Activated T-cell treated with anti-CD3 and anti-CD28 coated beads, Interleukin-2, amount 50 U/mL, for 24 hours (primary cell): ENCODE measurements around the gene CES5A.
"Not testable (repeated sequence)": the region's sequence is repeated elsewhere in the genome, so short reads cannot be mapped to it uniquely, and the experiment has no call there.

Experiments
- DNase-seq: peaks from one replicate; pipeline ENCODE4 v3.0.0-alpha.2; 2020
- H3K27ac Mint-ChIP-seq: 2 replicates; pipeline ENCODE4 v1.8.0; 2020; ENCODE audit warnings: mild to moderate bottlenecking, mixed read lengths
- H3K27me3 Mint-ChIP-seq: 2 replicates; pipeline ENCODE4 v1.8.0; 2020; ENCODE audit warnings: mixed read lengths
- H3K36me3 Mint-ChIP-seq: 2 replicates; pipeline ENCODE4 v1.8.0; 2020; ENCODE audit warnings: low read depth, mixed read lengths
- H3K4me1 Mint-ChIP-seq: 2 replicates; pipeline ENCODE4 v1.8.0; 2020; ENCODE audit warnings: low read depth, mixed read lengths
- H3K4me3 Mint-ChIP-seq: 2 replicates; pipeline ENCODE4 v1.8.0; 2020; ENCODE audit warnings: mild to moderate bottlenecking, moderate library complexity, mixed read lengths
- H3K9me3 Mint-ChIP-seq: 2 replicates; pipeline ENCODE4 v1.8.0; 2020; ENCODE audit warnings: mixed read lengths

The CES5A gene

DNA sequence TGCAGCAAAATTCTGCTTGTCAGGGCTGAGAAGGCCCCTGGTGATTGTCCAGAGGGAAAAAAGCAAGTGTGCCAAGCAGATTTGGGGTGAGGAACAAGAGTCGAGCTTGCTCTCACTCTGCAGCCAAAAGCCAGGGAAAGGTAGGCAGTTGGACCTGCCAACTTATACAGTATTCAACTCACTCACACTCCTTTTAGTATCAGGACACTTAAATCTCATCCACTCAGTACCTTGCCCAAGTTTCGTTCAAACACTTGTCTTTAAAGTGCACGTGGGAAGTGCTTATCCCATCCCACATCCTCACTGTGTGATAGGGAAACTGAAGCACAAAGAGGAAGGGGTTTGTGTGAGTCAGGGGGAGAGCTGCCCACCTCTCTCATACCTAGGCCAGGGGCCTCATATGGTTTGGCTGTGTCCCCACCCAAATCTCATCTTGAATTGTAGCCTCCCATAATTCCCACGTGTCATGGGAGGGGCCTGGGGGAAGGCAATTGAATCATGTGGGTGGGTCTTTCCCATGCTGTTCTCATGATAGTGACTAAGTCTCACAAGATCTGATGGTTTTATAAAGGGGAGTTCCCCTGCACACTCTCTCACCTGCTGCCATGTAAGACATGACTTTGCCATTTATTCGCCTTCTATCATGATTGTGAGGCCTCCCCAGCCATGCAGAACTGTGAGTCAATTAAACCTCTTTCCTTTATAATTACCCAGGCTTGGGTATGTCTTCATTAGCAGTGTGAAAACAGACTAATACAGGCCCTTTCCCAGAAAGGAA, 25.6 kb upstream of the CES5A start:
- H3K9me3 Mint-ChIP-seq, result peaks cover 21% of the 10 kb centered on the region
- H3K4me1 Mint-ChIP-seq, result peaks cover 18% of the 10 kb centered on the region
- no peaks in the 10 kb centered on the region for H3K36me3 Mint-ChIP-seq
- H3K4me3 Mint-ChIP-seq, result no peak overlapping the region
- H3K27ac Mint-ChIP-seq, result no peak overlapping the region
- peaks cover 17% of the 10 kb centered on the region for H3K27me3 Mint-ChIP-seq
- no peak for DNase-seq

GRCh38 chr16:55899857-55900256, 24.7 kb upstream of the CES5A start:
- peaks cover 12% of the 10 kb centered on the region for H3K27me3 Mint-ChIP-seq
- no peak overlapping the region for H3K27ac Mint-ChIP-seq
- DNase-seq, result no peak
- peaks cover 18% of the 10 kb centered on the region for H3K4me1 Mint-ChIP-seq
- H3K4me3 Mint-ChIP-seq, result no peak overlapping the region
- H3K9me3 Mint-ChIP-seq, result peaks cover 25% of the 10 kb centered on the region
- H3K36me3 Mint-ChIP-seq, result no peaks in the 10 kb centered on the region

DNA sequence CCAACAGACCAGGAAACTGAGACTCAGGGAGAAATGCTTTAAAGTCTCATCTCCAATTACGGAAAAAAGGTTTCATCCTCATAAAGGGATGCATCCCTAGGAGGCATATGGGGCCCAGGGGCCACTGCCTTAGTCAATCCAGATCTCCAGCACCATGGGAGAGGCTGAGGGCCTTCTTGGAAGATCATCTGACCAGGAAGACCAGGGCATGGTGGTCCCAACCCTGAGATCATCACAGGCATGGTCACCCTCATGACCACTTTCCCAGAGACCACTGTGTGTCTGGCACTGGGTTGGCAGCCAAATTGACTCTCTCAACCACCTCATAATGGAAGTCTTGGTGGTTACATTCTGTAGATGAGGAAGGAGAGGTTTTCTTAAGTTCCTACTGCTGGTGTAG, 23.4 kb upstream of the CES5A start:
- Mint-ChIP-seq H3K36me3 (no peaks in the 10 kb centered on the region), H3K9me3 (peaks cover 16% of the 10 kb centered on the region), H3K4me1 (peaks cover 18% of the 10 kb centered on the region), H3K4me3 (no peak overlapping the region), H3K27ac (no peak overlapping the region), H3K27me3 (peaks cover 12% of the 10 kb centered on the region)
- DNase-seq, result no peak

GRCh38 chr16:55892821-55893220, 17.6 kb upstream of the CES5A start:
- DNase-seq, result no peak
- Mint-ChIP-seq H3K9me3 (peaks cover 39% of the 10 kb centered on the region), H3K4me1 (no peaks in the 10 kb centered on the region), H3K27ac (no peak overlapping the region), H3K4me3 (no peak overlapping the region), H3K36me3 (no peaks in the 10 kb centered on the region), H3K27me3 (peaks cover 1% of the 10 kb centered on the region)

- Mint-ChIP-seq H3K9me3 (peaks cover 28% of the 10 kb centered on the region), H3K4me3 (no peak overlapping the region), H3K36me3 (no peaks in the 10 kb centered on the region), H3K27me3 (peaks cover 17% of the 10 kb centered on the region), H3K4me1 (no peaks in the 10 kb centered on the region), H3K27ac (no peak overlapping the region)
- no peak for DNase-seq
These were observed 14.3 kb upstream of the CES5A start for GRCh38 chr16:55889518-55889917.

DNA sequence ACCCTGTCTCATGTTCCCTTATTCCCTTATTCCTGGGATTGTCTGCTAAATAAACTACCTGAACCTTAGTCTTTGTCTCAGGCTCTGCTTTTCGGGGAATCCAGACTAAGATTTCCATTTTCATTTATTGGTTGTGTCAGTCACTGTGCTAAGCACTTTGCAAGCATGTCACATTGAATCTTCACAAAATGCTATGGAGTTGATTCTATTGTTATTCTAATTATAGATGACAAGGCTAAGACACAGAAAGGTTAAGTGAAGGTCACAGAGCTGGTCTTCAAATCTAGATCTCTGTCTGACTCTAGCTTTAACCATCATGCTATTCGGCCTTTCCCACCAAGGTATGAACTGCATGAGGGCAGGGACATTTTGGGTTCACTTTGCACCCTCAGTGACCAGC, 13.4 kb upstream of the CES5A start:
- Mint-ChIP-seq H3K4me1 (no peaks in the 10 kb centered on the region), H3K9me3 (peaks cover 26% of the 10 kb centered on the region), H3K4me3 (no peak overlapping the region), H3K27me3 (peaks cover 20% of the 10 kb centered on the region), H3K36me3 (no peaks in the 10 kb centered on the region), H3K27ac (no peak overlapping the region)
- no peak for DNase-seq

GRCh38 chr16:55876854-55877253, 1.7 kb upstream of the CES5A start:
- no peak for DNase-seq
- H3K9me3 Mint-ChIP-seq, result no peaks in the 10 kb centered on the region
- no peak overlapping the region for H3K27ac Mint-ChIP-seq
- H3K36me3 Mint-ChIP-seq, result no peaks in the 10 kb centered on the region
- no peak overlapping the region for H3K4me3 Mint-ChIP-seq
- no peaks in the 10 kb centered on the region for H3K4me1 Mint-ChIP-seq
- H3K27me3 Mint-ChIP-seq, result peaks cover 8% of the 10 kb centered on the region

- Mint-ChIP-seq H3K4me1 (no peaks in the 10 kb centered on the region), H3K36me3 (no peaks in the 10 kb centered on the region), H3K27ac (no peak overlapping the region), H3K4me3 (no peak overlapping the region), H3K9me3 (no peaks in the 10 kb centered on the region), H3K27me3 (peaks cover 18% of the 10 kb centered on the region)
- no peak for DNase-seq
These were observed 2.1 kb downstream of the CES5A start for GRCh38 chr16:55873122-55873521.

DNA sequence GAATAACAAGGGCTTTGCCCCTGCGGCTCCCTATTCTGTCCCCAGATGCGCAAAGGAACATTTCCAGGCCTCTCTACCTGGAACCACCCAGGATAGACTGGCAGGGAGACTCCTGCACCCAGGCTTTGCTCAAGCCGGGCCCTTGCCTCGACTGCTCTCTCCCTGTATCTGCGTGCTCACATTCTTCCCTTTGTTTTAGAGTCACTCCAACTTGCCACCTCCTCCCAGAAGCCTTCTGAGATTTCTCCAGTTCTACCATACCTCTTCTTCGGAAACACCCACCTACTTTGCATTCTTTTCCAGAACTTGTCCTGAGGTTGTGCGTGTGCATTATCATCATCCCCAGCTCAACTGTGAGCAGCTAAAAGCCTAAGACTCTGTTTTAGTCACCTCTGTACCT, 3.0 kb downstream of the CES5A start:
- Mint-ChIP-seq H3K27ac (no peak overlapping the region), H3K27me3 (peaks cover 18% of the 10 kb centered on the region), H3K9me3 (no peaks in the 10 kb centered on the region), H3K4me1 (no peaks in the 10 kb centered on the region), H3K4me3 (no peak overlapping the region), H3K36me3 (no peaks in the 10 kb centered on the region)
- DNase-seq, result no peak

DNA sequence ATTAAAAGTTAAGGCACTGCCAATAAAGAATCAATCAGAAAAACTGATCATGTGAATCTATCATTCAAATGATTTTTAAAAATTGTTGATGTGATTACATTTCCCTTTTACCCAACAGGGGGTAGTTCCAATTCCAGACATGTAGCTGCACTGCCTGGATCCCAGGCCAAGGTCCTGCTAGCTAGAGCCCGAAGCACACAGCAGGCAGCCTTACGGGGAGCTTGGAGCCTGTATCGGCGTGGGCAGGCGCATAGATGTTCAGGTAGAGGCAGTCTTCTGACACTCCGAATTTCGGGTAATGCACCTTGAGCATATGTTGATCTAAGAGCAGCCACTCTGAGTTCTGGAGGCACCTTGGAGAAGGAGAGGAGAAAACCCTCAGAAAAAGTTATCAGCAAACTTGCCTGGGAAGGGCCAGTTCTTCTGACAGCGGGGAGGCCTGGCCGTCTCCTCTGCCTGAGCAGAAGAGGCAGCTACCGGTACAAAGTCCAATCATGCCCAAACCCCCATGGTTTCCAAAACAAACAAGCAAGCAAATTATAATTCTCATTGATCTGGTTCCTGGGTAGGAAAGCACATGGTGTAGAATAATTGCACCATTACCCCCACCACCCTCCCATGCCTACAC, 3.6 kb downstream of the CES5A start:
- DNase-seq, result no peak
- no peaks in the 10 kb centered on the region for H3K9me3 Mint-ChIP-seq
- H3K4me1 Mint-ChIP-seq, result no peaks in the 10 kb centered on the region
- H3K27ac Mint-ChIP-seq, result no peak overlapping the region
- no peaks in the 10 kb centered on the region for H3K36me3 Mint-ChIP-seq
- peaks cover 15% of the 10 kb centered on the region for H3K27me3 Mint-ChIP-seq
- no peak overlapping the region for H3K4me3 Mint-ChIP-seq

- H3K4me3 Mint-ChIP-seq, result no peak overlapping the region
These were observed 6.2 kb downstream of the CES5A start for GRCh38 chr16:55868980-55869379.

GRCh38 chr16:55868137-55868536, 7.0 kb downstream of the CES5A start:
- no peaks in the 10 kb centered on the region for H3K9me3 Mint-ChIP-seq
- DNase-seq, result no peak
- H3K4me1 Mint-ChIP-seq, result no peaks in the 10 kb centered on the region
- peaks cover 16% of the 10 kb centered on the region for H3K27me3 Mint-ChIP-seq
- H3K27ac Mint-ChIP-seq, result no peak overlapping the region
- no peaks in the 10 kb centered on the region for H3K36me3 Mint-ChIP-seq
- H3K4me3 Mint-ChIP-seq, result no peak overlapping the region

More at GRCh38 chr16:55868980-55869379, 6.2 kb downstream of the CES5A start:
- Mint-ChIP-seq H3K9me3 (no peaks in the 10 kb centered on the region), H3K4me1 (no peaks in the 10 kb centered on the region), H3K27me3 (peaks cover 12% of the 10 kb centered on the region), H3K27ac (no peak overlapping the region), H3K36me3 (no peaks in the 10 kb centered on the region)
- DNase-seq, result no peak

DNA sequence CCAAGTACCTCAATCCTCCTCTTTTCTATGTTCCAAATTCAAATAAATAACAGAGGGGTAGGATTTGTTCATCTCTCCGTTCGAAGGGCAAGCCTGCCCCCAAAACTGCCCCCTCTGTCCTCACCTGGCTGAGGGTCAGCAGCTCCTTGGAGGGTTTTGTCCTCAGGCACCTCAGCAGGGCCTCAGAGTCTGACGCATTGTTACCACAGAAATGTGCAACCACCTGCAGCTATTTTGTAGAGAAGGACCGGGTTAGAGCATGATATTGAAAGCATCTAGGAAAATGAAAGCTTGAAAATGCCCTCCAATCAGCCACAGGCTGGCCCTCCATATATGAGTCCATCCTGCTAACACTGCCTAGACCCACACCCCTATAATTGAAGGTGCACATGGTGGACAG, 13.9 kb downstream of the CES5A start:
- Mint-ChIP-seq H3K36me3 (no peaks in the 10 kb centered on the region), H3K27me3 (peaks cover 6% of the 10 kb centered on the region), H3K27ac (no peak overlapping the region), H3K4me3 (no peak overlapping the region), H3K4me1 (no peaks in the 10 kb centered on the region), H3K9me3 (no peaks in the 10 kb centered on the region)
- DNase-seq, result no peak

GRCh38 chr16:55857650-55858049, 17.5 kb downstream of the CES5A start:
- not testable (repeated sequence) for H3K27ac Mint-ChIP-seq, H3K4me3 Mint-ChIP-seq

DNA sequence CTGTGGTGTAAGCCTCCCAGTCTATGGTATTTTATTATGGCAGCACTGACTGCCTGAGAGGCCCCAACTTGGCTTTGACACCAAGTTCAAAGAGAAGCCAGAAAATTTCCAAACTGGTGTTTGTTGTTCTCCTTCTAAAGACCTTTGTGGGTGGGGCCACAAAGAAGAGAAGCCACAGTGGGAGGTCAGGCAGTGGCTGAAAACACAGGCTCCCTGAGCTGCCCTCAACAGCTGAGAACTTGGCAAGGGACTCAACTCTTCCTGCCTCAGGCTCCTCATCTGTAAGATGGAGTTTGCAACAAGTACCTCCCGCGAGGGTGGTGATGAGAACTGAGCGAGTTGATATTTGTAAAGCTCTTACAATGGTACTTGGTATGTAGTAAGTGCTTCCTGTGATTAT, 18.2 kb downstream of the CES5A start:
- no peak overlapping the region for H3K4me3 Mint-ChIP-seq
- H3K27me3 Mint-ChIP-seq, result peaks cover 18% of the 10 kb centered on the region
- no peaks in the 10 kb centered on the region for H3K4me1 Mint-ChIP-seq
- no peaks in the 10 kb centered on the region for H3K36me3 Mint-ChIP-seq
- no peak for DNase-seq
- H3K9me3 Mint-ChIP-seq, result no peaks in the 10 kb centered on the region
- no peak overlapping the region for H3K27ac Mint-ChIP-seq

More at GRCh38 chr16:55857650-55858049, 17.5 kb downstream of the CES5A start:
- not testable (repeated sequence) for H3K36me3 Mint-ChIP-seq, H3K9me3 Mint-ChIP-seq, DNase-seq, H3K4me1 Mint-ChIP-seq
- H3K27me3 Mint-ChIP-seq, result peaks cover 14% of the 10 kb centered on the region
